ENCODE measurements around the gene ABTB2. TPM values are rescaled to one million over a fixed set of nuclear protein-coding genes. Genes with fewer than 3 reads are reported as not detected.

ABTB2 gene
- total and polyA plus RNA-seq, 9 of the 15 experiments (the other 6 are each of a cell fraction or from before 2014, with no cell fraction given), result 0.03 to 0.18 (median 0.12) TPM; not detected in 2

- intact Hi-C loops (cut with micrococcal nuclease), result no loop called here
These were observed 18.4 kb downstream of the ABTB2 start for GRCh38 chr11:34339149-34340064.

More at GRCh38 chr11:34339149-34340064, 18.4 kb downstream of the ABTB2 start:
- DNase-seq (ENCODE audit: extremely low read depth in 1 of 4, low spot score in 3 of 4) (no peak), ATAC-seq (no peak), FAIRE-seq (no peak)
- no peak overlapping the region for H3K27ac ChIP-seq (ENCODE audit: extremely low read depth, low read depth, low read length)
- TF ChIP-seq SMAD3 (CRISPR knock-in tag; conservative IDR thresholded peaks at IDR 0.05) (no peak), DDX20 (tag; IDR thresholded peaks at IDR 0.05; ENCODE audit: low read depth) (no peak)
- TF ChIP-seq, protein P1, sequence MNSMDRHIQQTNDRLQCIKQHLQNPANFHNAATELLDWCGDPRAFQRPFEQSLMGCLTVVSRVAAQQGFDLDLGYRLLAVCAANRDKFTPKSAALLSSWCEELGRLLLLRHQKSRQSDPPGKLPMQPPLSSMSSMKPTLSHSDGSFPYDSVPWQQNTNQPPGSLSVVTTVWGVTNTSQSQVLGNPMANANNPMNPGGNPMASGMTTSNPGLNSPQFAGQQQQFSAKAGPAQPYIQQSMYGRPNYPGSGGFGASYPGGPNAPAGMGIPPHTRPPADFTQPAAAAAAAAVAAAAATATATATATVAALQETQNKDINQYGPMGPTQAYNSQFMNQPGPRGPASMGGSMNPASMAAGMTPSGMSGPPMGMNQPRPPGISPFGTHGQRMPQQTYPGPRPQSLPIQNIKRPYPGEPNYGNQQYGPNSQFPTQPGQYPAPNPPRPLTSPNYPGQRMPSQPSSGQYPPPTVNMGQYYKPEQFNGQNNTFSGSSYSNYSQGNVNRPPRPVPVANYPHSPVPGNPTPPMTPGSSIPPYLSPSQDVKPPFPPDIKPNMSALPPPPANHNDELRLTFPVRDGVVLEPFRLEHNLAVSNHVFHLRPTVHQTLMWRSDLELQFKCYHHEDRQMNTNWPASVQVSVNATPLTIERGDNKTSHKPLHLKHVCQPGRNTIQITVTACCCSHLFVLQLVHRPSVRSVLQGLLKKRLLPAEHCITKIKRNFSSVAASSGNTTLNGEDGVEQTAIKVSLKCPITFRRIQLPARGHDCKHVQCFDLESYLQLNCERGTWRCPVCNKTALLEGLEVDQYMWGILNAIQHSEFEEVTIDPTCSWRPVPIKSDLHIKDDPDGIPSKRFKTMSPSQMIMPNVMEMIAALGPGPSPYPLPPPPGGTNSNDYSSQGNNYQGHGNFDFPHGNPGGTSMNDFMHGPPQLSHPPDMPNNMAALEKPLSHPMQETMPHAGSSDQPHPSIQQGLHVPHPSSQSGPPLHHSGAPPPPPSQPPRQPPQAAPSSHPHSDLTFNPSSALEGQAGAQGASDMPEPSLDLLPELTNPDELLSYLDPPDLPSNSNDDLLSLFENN (IDR thresholded peaks at IDR 0.05; ENCODE audit: low read depth in 2 of 2, low read length in 2 of 2), result no peak
- H3K4me2 ChIP-seq (ENCODE audit: insufficient read depth, low read length), result no peak overlapping the region
- WGBS (ENCODE audit: insufficient coverage, low coverage, missing lambda C conversion rate), result 0% methylated on average over 7 of the region's 7 CpGs
- no peak overlapping the region for H3K4me3 ChIP-seq
- no peaks in the 10 kb centered on the region for H3K9me1 ChIP-seq (ENCODE audit: control insufficient read depth, insufficient read depth, low read length)
- in situ Hi-C loops (cut with MboI), result loop anchor here (25.0 kb wide), 1 partner anchor 502 kb away; no protein-coding TSS in a partner anchor
- H3K4me1 ChIP-seq (replicated peaks in 1 of 2; ENCODE audit: control insufficient read depth in 2 of 2, insufficient read depth in 2 of 2, low read length in 2 of 2), result no peaks in the 10 kb centered on the region
- H3K27me3 ChIP-seq (ENCODE audit: control insufficient read depth in 2 of 2, insufficient read depth in 2 of 2, low read length in 2 of 2), result peaks cover 24 to 51% of the 10 kb centered on the region in 2 experiments
- no peaks in the 10 kb centered on the region for H3K36me3 ChIP-seq (ENCODE audit: control insufficient read depth, insufficient read depth, low read length)
- no peaks in the 10 kb centered on the region for H3K79me2 ChIP-seq (ENCODE audit: control insufficient read depth, insufficient read depth, low read length)
- H2AFZ ChIP-seq (ENCODE audit: low read depth, low read length), result no peak overlapping the region
- no peak overlapping the region for H3K9ac ChIP-seq (ENCODE audit: insufficient read depth in 1 of 2, low read depth in 2 of 2, low read length in 2 of 2)
- ChIA-PET POLR2A (interaction anchor here (0.6 to 0.7 kb wide), 2 partner anchors 45 to 121 kb away, joined by 3 read pairs; no protein-coding TSS in a partner anchor), CTCF (ENCODE audit: low intra/inter-chr PET ratio) (no interaction called here)
- H3K9me3 ChIP-seq (replicated peaks; ENCODE audit: control insufficient read depth, insufficient read depth, low read depth, low read length), result no peaks in the 10 kb centered on the region
- H4K20me1 ChIP-seq (replicated peaks; ENCODE audit: control insufficient read depth, insufficient read depth, low read length), result no peaks in the 10 kb centered on the region; the same call in 1 of the 2 replicates
- BruUV-seq (replicated peaks), result no TSS peak

Data from K562 (cell line).